Globus pallidus (tissue), 1 donor: ENCODE results near the gene ZNF333.

Experiments used
- DNase-seq: peaks from one replicate; pipeline ENCODE4 v3.0.0-alpha.2; 2015; ENCODE audit warnings: low spot score

The ZNF333 gene

GRCh38 chr19:14689598-14690503 lies at the start of gene ZNF333:
ZNF333 (plus strand) TSS chr19:14690048; CDS start chr19:14693492, 3,444 bp downstream.
- DNase-seq: peak; percentile 92

- no peak for DNase-seq
These were observed 41.3 kb upstream of the ZNF333 start for GRCh38 chr19:14648506-14648905.

- DNase-seq: no peak
These were observed 40.8 kb upstream of the ZNF333 start for GRCh38 chr19:14649020-14649419.

GRCh38 chr19:14650161-14650560 lies 39.7 kb upstream of the ZNF333 start:
- no peak for DNase-seq

- DNase-seq: no peak
These were observed 34.9 kb upstream of the ZNF333 start for GRCh38 chr19:14654786-14655560.

- DNase-seq: no peak
These were observed 34.1 kb upstream of the ZNF333 start for GRCh38 chr19:14655726-14656125.

GRCh38 chr19:14659874-14660489 lies 29.9 kb upstream of the ZNF333 start:
- no peak for DNase-seq

- peak; percentile 44 for DNase-seq
These were observed 28.4 kb upstream of the ZNF333 start for GRCh38 chr19:14661372-14661924.

- no peak for DNase-seq
These were observed 19.9 kb upstream of the ZNF333 start for GRCh38 chr19:14669940-14670339.

- no peak for DNase-seq
These were observed 19.4 kb upstream of the ZNF333 start for GRCh38 chr19:14670408-14670807.

- no peak for DNase-seq
These were observed 17.5 kb upstream of the ZNF333 start for GRCh38 chr19:14672188-14672872.

GRCh38 chr19:14673088-14673487 lies 16.8 kb upstream of the ZNF333 start:
- DNase-seq: no peak

- DNase-seq: no peak
These were observed 15.1 kb upstream of the ZNF333 start, which contains the start of gene ADGRE3 for GRCh38 chr19:14674764-14675163. ADGRE3 (minus strand) TSS chr19:14674844; CDS start chr19:14674770, 74 bp downstream.

- no peak for DNase-seq
These were observed 13.1 kb upstream of the ZNF333 start for GRCh38 chr19:14676762-14677161.

GRCh38 chr19:14677464-14677863 lies 12.4 kb upstream of the ZNF333 start:
- no peak for DNase-seq

- DNase-seq: no peak
These were observed 11.6 kb upstream of the ZNF333 start for GRCh38 chr19:14678199-14678598.

GRCh38 chr19:14682084-14682483 lies 7.8 kb upstream of the ZNF333 start:
- no peak for DNase-seq

GRCh38 chr19:14683439-14683838 lies 6.4 kb upstream of the ZNF333 start:
- no peak for DNase-seq

GRCh38 chr19:14686411-14686810 lies 3.4 kb upstream of the ZNF333 start:
- DNase-seq: no peak

GRCh38 chr19:14694641-14695266 lies 4.9 kb downstream of the ZNF333 start:
- no peak for DNase-seq

GRCh38 chr19:14695471-14695870 lies 5.6 kb downstream of the ZNF333 start:
- no peak for DNase-seq
